GM21528 (cell line): Measurements from ENCODE around the gene PRR9.

Experiments used
- ATAC-seq: cut with Tn5 transposase; IDR thresholded peaks from one replicate; pipeline ENCODE4 v1.9.1; 2021; ENCODE audit warnings: mild to moderate bottlenecking, moderate library complexity; ENCODE audit not compliant: unreplicated experiment, low FRiP score

PRR9 gene

DNA sequence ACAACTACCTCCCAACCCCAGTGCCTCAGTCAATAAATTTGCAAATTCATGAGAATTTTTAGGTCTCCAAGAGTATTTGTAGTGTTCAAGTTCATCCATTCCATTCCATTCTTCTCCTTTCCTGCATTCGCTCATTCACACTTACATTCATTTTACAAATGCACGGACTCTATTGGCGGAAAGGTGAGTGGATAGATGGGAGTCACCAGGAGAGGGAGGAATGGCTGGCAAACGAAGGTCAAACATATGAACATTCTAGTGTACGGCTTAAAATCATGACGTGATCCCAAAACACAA is 44.6 kb downstream of the PRR9 start:
- no peak for ATAC-seq

DNA sequence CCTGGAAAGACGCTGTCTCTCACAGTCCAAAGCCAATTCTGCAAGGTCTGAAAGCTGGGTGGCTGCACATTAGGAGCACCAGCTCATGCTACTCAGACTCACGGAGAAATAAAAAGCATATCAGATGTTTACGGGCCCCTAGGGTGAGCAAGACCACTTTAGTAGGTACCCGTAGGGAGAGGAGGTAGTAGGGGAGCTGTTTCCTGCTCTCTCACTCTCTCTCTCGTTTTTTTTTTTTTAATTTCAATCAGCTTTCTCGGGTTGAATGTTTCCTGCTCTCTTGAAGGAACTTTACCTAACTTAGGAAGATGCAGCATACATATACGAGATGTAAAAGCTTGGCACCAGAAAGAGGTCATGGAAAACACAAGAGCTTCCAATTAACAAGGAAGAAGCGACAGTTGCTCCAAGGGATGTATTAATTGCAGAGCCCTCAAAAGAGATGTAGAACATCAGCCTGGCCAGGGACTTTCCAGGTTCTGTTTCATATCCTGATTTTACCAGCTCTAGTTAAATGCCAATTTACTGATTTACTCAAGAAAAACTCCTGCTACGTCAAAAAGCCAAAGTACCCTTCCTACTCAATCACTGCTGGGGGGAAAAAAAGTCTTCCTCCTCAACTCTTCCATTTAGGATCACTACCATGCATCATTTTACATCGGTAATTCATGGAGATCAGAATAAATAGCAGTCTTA is 45.2 kb downstream of the PRR9 start:
- no peak for ATAC-seq

DNA sequence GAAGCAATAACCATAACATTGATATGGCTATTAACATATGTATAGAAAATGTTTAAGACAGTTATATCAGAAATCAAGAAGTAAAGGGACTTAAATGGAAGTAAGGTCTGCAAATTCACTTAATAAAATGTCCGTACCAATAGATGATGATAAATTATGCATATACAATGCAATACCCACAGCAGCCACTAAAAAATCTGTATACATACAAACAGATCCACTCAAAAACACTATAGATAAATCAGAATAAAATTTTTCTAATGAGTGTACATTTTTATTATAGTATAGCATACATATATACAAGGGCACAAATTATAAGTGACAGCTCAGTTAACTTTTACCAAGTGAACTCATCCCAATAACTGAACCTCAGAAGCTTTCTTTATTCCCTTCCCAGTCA is 48.1 kb downstream of the PRR9 start:
- ATAC-seq, result no peak
